Karpas-422 (cell line): Measurements from ENCODE around the gene PROSER1. TPM values are rescaled to one million over a fixed set of nuclear protein-coding genes. Genes with fewer than 3 reads are reported as not detected.

Experiments used
- DNase-seq: peaks from one replicate; pipeline ENCODE4 v3.0.0-alpha.2; 2015
- H2AFZ ChIP-seq: fragments of 200-600 bp; sonication (generic); 2 replicates; pipeline ENCODE4 v1.6.1; 2014; ENCODE audit warnings: antibody characterized with exemption, low read length, mixed read lengths
- H3K27ac ChIP-seq: fragments of 200-600 bp; sonication (generic); 2 replicates; pipeline ENCODE4 v1.5.1; 2014; ENCODE audit warnings: mild to moderate bottlenecking, low read length, moderate library complexity
- H3K27me3 ChIP-seq: fragments of 200-600 bp; sonication (generic); 2 replicates; pipeline ENCODE4 v1.6.1; 2014; ENCODE audit warnings: low read length, mixed read lengths
- H3K36me3 ChIP-seq: fragments of 200-600 bp; sonication (generic); 2 replicates; pipeline ENCODE4 v1.6.1; 2014; ENCODE audit warnings: low read length, mixed read lengths; ENCODE audit not compliant: insufficient read depth
- H3K4me1 ChIP-seq: fragments of 200-600 bp; sonication (generic); 2 replicates; pipeline ENCODE4 v1.6.1; 2014; ENCODE audit warnings: mild to moderate bottlenecking, low read length, mixed read lengths
- H3K4me2 ChIP-seq: fragments of 200-600 bp; sonication (generic); 2 replicates; pipeline ENCODE4 v1.6.1; 2014; ENCODE audit warnings: low read length, low read depth, mild to moderate bottlenecking; ENCODE audit not compliant: poor library complexity, severe bottlenecking
- H3K4me3 ChIP-seq: fragments of 200-600 bp; sonication (generic); 2 replicates; pipeline ENCODE4 v1.5.1; 2014; ENCODE audit warnings: mild to moderate bottlenecking, antibody characterized with exemption, low read length, mixed read lengths
- H3K79me2 ChIP-seq: fragments of 200-600 bp; sonication (generic); 2 replicates; pipeline ENCODE4 v1.6.1; 2014; ENCODE audit warnings: mild to moderate bottlenecking, low read length, mixed read lengths
- H3K9ac ChIP-seq: fragments of 200-600 bp; sonication (generic); 2 replicates; pipeline ENCODE4 v1.6.0; 2014; ENCODE audit warnings: low read length
- H3K9me2 ChIP-seq: fragments of 200-600 bp; sonication (generic), shearing (Covaris generic); replicated peaks from 2 replicates; pipeline ENCODE4 v1.6.0; 2014; ENCODE audit warnings: mild to moderate bottlenecking, low read length, moderate library complexity; ENCODE audit not compliant: insufficient read depth
- H3K9me3 ChIP-seq: fragments of 300-700, 200-600 bp; sonication (generic); 2 replicates; pipeline ENCODE4 v1.6.1; 2014; ENCODE audit warnings: low read length, mixed read lengths
- H4K20me1 ChIP-seq: fragments of 200-600 bp; sonication (generic); 2 replicates; pipeline ENCODE4 v1.6.1; 2014; ENCODE audit warnings: mild to moderate bottlenecking, antibody characterized with exemption, low read length, low read depth; ENCODE audit not compliant: insufficient read depth
- total RNA-seq: library from RNA; depleted of rRNA; stranded (reverse); fragments of >200 nt; shearing (Covaris generic); gene quantifications from 2 replicates; pipeline ENCODE4 v1.2.3, GENCODE V29; 2014; ENCODE audit warnings: low replicate concordance

Gene PROSER1
- total RNA-seq, 1 experiment from 2014 or later = 60.7 TPM

DNA sequence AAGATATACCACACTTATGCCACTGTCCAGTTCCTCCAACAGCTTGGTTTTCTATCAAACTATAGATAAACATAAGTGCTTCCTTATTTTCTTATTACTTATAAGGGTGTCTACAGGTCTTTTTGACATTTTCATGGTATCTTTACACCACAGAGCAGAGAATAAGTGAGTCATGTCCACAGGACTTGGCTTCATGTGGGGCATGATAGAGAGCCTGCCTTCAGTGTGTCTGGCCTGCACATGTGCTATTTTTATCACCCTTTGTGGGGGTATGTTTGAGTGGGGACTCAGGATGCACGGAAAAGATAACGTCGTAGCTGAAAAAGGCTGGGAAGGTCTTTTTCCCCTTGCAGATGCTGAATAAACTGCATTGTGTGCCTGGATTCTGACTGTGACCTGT lies 39.1 kb downstream of the PROSER1 start:
- H3K27me3 ChIP-seq = no peaks in the 10 kb centered on the region
- H3K4me3 ChIP-seq = no peak overlapping the region
- DNase-seq = no peak
- H3K4me2 ChIP-seq = no peak overlapping the region
- H2AFZ ChIP-seq = no peak overlapping the region
- no peak overlapping the region for H3K27ac ChIP-seq
- H3K79me2 ChIP-seq = no peaks in the 10 kb centered on the region
- H3K36me3 ChIP-seq = no peaks in the 10 kb centered on the region
- H3K9me2 ChIP-seq = no peaks in the 10 kb centered on the region
- H3K9ac ChIP-seq = no peak overlapping the region
- H3K9me3 ChIP-seq = no peaks in the 10 kb centered on the region
- no peaks in the 10 kb centered on the region for H4K20me1 ChIP-seq
- H3K4me1 ChIP-seq = no peaks in the 10 kb centered on the region

DNA sequence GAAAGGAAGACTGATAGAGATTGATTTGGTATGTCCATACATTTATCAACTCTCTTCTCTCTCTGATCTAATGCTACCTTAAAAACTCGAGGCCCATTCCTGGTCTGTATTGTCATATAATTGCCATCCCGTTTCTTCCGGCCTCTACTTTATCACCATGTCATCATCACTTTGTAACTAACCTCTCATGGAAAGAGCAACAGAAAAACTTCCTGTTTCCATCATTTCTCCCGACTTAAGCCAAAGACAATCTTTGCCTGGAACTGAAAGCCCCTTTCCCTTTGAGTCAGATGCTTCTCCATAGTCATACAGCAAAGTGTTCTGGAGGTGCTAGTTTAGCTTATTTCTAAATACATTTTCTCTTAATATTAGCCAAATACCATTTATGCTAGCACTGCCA lies 44.5 kb downstream of the PROSER1 start:
- no peaks in the 10 kb centered on the region for H3K36me3 ChIP-seq
- H3K4me1 ChIP-seq = no peaks in the 10 kb centered on the region
- H3K27ac ChIP-seq = no peak overlapping the region
- no peaks in the 10 kb centered on the region for H3K9me3 ChIP-seq
- no peak overlapping the region for H3K9ac ChIP-seq
- no peaks in the 10 kb centered on the region for H3K27me3 ChIP-seq
- H3K4me3 ChIP-seq = no peak overlapping the region
- H3K9me2 ChIP-seq = no peaks in the 10 kb centered on the region
- H3K79me2 ChIP-seq = no peaks in the 10 kb centered on the region
- H3K4me2 ChIP-seq = no peak overlapping the region
- no peaks in the 10 kb centered on the region for H4K20me1 ChIP-seq
- no peak for DNase-seq
- H2AFZ ChIP-seq = no peak overlapping the region

DNA sequence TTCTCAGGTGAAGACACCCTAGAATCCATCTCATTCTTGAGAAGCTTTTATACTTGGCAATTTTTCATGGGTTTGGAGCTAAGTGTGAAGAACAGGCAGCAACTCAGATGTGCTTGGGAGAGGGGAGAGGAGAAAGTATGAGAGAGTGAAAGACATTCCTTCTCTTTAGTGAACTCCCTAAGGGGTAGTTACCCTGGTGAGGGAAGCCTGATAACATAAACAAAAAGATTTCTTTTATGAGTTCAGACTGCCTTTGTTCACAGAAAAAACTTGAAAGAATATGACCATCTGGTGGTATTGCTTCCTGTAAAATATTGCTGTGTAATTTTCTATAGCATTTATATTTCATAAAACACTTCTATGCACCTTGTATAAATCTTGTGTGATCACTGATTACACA lies 47.2 kb downstream of the PROSER1 start, which contains the start of gene STOML3:
STOML3 (minus strand) TSS at position 139 of the 400 bp plus-strand sequence; CDS start at position 29, 110 bp downstream.
- Histone ChIP-seq H3K4me2 (no peak within 1 kb of the TSS), H2AFZ (no peak within 1 kb of the TSS), H3K9me2 (no peaks in the 10 kb centered on the region), H3K4me3 (no peak within 1 kb of the TSS), H3K9ac (no peak within 1 kb of the TSS), H3K4me1 (no peaks in the 10 kb centered on the region), H4K20me1 (no peaks in the 10 kb centered on the region), H3K27ac (no peak within 1 kb of the TSS), H3K79me2 (no peaks in the 10 kb centered on the region), H3K27me3 (no peaks in the 10 kb centered on the region), H3K9me3 (no peaks in the 10 kb centered on the region), H3K36me3 (no peaks in the 10 kb centered on the region)
- DNase-seq = no peak

DNA sequence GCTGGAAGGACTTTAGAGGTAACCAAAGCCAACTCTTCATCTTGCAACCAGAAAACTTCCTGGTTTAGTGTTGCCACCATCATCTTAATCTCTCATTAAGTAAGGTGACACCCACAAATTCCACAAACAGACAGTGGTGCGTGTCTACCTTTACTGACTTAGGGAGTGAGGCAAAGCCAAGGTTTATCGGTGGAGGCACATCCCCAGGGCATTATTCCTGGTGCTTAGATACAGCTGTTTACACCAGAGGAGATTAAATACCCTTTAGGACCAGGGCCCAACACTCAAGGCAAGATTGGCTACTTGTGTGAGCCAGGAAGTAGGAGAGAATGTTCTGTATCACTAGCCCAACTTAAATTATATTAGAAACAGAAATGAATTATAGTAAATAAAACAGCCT lies 56.8 kb downstream of the PROSER1 start:
- Histone ChIP-seq H3K4me1 (no peaks in the 10 kb centered on the region), H4K20me1 (no peaks in the 10 kb centered on the region)
- DNase-seq = no peak

DNA sequence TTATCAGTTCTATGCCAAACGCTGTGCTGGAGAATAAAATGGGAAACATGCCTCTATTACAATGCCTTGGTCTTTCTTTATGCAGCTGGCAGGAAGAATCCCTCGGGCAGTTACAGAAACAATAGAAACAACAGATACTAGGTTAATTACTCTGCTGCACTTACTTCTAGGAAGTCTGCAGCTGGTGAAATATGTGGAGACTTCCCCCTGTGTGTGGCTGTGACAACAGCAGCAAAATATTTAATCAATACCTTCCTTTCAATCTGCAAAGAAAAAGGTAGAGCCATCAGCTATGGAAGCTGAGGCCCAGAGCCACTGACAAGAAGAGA lies 57.2 kb downstream of the PROSER1 start:
- no peaks in the 10 kb centered on the region for H3K36me3 ChIP-seq
- H3K9ac ChIP-seq = no peak overlapping the region
- H3K27me3 ChIP-seq = no peaks in the 10 kb centered on the region
- H3K4me1 ChIP-seq = no peaks in the 10 kb centered on the region
- H3K4me3 ChIP-seq = no peak overlapping the region
- no peak overlapping the region for H3K4me2 ChIP-seq
- H4K20me1 ChIP-seq = no peaks in the 10 kb centered on the region
- H2AFZ ChIP-seq = no peak overlapping the region
- H3K9me3 ChIP-seq = no peaks in the 10 kb centered on the region
- no peak overlapping the region for H3K27ac ChIP-seq
- no peaks in the 10 kb centered on the region for H3K79me2 ChIP-seq
- DNase-seq = no peak
- H3K9me2 ChIP-seq = no peaks in the 10 kb centered on the region

More for the DNA sequence above, 56.8 kb downstream of the PROSER1 start:
- H3K9ac ChIP-seq = no peak overlapping the region
- no peaks in the 10 kb centered on the region for H3K36me3 ChIP-seq
- H3K27me3 ChIP-seq = no peaks in the 10 kb centered on the region
- H2AFZ ChIP-seq = no peak overlapping the region
- H3K27ac ChIP-seq = no peak overlapping the region
- H3K9me3 ChIP-seq = no peaks in the 10 kb centered on the region
- no peaks in the 10 kb centered on the region for H3K9me2 ChIP-seq
- H3K4me3 ChIP-seq = no peak overlapping the region
- H3K79me2 ChIP-seq = no peaks in the 10 kb centered on the region
- no peak overlapping the region for H3K4me2 ChIP-seq

DNA sequence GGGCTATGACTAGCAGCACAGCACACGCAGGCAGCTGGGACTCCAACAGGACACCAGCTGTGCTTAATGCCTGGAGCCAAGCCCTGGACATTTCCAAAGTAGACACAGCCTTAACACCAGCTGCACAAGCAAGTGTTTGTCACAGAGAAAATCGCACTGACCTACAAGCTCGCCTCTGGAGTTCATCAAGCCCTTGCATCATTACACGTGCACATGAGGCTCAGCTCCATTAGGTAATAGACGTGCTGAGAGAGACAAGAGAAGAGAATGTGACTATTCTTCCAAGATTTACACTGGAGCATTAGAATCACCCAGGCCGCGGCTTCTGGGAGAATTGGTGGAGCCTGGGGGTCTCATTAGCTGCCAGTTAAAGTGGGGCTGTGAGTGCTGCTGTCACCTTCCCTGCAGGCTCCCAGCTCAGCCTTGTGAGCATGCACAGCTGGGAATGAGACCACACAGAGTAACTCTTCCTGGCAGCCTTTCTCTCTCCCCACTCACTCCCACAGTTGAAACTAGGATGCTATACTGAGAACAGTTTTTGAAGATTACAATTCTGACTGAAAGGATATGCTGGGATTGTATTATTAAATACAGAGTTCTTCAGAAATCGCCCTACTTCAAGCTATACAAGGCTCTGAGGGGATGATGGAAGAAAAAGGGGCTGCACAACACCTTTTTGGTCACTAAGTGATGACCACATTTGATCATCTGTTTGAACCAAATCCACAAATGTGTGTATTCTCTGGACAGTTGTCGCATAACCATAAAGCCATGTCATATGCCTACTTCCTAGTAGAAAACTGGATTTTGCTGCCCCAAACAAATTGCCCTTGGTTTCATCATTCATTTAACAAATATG lies 57.8 kb downstream of the PROSER1 start:
- H3K9me2 ChIP-seq = no peaks in the 10 kb centered on the region
- no peaks in the 10 kb centered on the region for H3K36me3 ChIP-seq
- H3K4me2 ChIP-seq = no peak overlapping the region
- H3K27me3 ChIP-seq = no peaks in the 10 kb centered on the region
- no peak overlapping the region for H2AFZ ChIP-seq
- H3K27ac ChIP-seq = no peak overlapping the region
- no peaks in the 10 kb centered on the region for H4K20me1 ChIP-seq
- no peaks in the 10 kb centered on the region for H3K9me3 ChIP-seq
- H3K4me1 ChIP-seq = no peaks in the 10 kb centered on the region
- no peak overlapping the region for H3K9ac ChIP-seq
- H3K4me3 ChIP-seq = no peak overlapping the region
- no peak for DNase-seq
- no peaks in the 10 kb centered on the region for H3K79me2 ChIP-seq

DNA sequence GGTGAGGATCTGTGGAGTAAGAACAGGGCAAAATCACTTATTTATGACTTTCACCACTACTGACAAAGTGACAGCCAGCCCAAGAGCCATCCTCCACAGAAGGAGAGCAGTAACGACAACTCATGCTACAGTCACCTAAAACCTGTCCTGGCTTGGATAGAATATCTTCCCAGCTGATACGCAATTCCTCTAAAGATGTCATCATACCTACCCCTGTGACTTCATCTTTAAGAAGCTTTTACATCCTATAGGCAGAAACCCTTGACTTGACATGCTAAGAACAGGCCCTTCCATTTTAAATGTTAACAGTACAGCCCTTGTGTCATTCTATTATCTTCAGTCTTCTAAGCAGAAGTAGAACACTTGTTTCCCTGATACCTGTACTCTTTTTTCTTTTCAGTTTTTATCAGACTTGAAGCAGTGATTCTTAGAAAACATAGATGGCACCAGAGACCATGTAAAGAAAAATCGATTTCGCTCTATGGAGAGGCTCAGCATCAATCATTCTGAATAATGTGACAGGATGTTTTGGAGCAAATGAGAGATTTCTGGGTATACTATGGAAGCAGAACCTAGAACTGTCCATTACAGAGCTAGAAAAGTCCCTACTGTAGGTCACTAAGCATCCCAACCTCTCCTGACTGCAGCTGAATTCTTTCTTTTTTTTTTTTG lies 67.4 kb downstream of the PROSER1 start:
- no peaks in the 10 kb centered on the region for H3K9me3 ChIP-seq
- H3K9ac ChIP-seq = no peak overlapping the region
- H3K4me2 ChIP-seq = no peak overlapping the region
- H3K27me3 ChIP-seq = no peaks in the 10 kb centered on the region
- no peaks in the 10 kb centered on the region for H3K79me2 ChIP-seq
- no peaks in the 10 kb centered on the region for H3K4me1 ChIP-seq
- H3K9me2 ChIP-seq = no peaks in the 10 kb centered on the region
- DNase-seq = no peak
- H4K20me1 ChIP-seq = no peaks in the 10 kb centered on the region
- no peak overlapping the region for H2AFZ ChIP-seq
- H3K4me3 ChIP-seq = no peak overlapping the region
- H3K36me3 ChIP-seq = no peaks in the 10 kb centered on the region
- no peak overlapping the region for H3K27ac ChIP-seq

DNA sequence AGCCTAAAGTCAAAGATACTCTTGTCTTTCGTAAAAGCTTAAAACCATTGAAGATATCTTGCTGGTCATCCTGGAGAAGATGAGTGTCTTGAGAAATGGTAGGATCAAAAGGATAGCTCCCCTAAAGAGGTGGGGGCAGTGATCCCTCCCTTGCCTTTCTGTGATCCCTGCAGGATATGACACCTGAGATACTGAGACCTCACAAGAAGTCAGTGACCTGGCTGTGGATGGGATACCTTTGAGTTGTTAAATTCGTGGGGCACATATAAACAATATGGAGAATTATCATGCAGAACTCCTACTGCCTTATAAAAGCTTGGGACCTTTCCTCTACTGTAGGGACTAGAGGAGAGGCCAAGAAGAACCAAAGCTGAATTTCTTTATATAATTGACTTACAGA lies 68.7 kb downstream of the PROSER1 start:
- no peaks in the 10 kb centered on the region for H3K4me1 ChIP-seq
- no peak overlapping the region for H3K4me2 ChIP-seq
- no peak overlapping the region for H3K27ac ChIP-seq
- H3K9me2 ChIP-seq = no peaks in the 10 kb centered on the region
- H3K9me3 ChIP-seq = no peaks in the 10 kb centered on the region
- no peaks in the 10 kb centered on the region for H3K79me2 ChIP-seq
- no peaks in the 10 kb centered on the region for H4K20me1 ChIP-seq
- H3K27me3 ChIP-seq = no peaks in the 10 kb centered on the region
- no peak overlapping the region for H3K9ac ChIP-seq
- no peaks in the 10 kb centered on the region for H3K36me3 ChIP-seq
- DNase-seq = no peak
- H2AFZ ChIP-seq = no peak overlapping the region
- H3K4me3 ChIP-seq = no peak overlapping the region
